Measurements from ENCODE around the gene CRLF3.
A peak's percentile ranks its signal among the peaks of the same experiment; 100 is the strongest.

CRLF3 gene, protein sequence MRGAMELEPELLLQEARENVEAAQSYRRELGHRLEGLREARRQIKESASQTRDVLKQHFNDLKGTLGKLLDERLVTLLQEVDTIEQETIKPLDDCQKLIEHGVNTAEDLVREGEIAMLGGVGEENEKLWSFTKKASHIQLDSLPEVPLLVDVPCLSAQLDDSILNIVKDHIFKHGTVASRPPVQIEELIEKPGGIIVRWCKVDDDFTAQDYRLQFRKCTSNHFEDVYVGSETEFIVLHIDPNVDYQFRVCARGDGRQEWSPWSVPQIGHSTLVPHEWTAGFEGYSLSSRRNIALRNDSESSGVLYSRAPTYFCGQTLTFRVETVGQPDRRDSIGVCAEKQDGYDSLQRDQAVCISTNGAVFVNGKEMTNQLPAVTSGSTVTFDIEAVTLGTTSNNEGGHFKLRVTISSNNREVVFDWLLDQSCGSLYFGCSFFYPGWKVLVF

DNA sequence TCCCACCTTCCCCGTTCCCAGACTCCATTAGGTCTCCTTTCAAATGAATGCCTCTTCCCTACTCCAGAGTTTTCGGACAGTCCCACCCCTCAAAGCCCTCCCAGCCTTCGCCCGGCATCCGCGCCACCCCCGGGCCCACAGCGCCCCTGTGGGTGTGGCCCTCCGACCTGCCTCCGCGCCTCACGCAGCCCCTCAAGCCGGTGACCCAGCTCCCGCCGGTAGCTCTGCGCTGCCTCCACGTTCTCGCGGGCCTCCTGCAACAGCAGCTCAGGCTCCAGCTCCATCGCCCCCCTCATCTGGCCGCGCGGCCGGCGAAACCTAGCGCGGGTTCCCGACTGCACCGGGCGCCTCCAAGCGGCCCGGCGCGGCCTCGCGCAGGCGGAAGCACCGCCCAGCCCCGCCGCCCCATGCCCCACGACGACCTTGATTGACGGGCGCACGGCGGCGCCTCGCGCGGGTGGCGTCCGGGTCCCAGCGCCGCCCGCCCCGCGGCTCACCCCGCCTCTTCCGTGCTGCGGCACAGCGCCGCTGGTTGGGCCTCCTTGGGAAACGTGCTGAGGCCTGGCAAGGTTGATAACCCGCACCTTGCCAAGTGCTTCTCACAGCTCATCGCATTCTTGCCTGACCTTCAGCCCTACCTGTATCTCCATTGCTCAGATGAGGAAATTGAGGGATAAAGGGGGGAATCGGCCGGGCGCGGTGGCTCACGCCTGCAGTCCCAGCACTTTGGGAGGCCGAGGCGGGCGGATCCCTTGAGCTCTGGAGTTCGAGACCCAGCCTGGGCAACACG is at the start of gene CRLF3:
CRLF3 (minus strand) TSS at position 337 of the 790 bp plus-strand sequence; CDS start at position 296, 41 bp downstream.
- FAIRE-seq, result no peak
- TF ChIP-seq, protein P1, sequence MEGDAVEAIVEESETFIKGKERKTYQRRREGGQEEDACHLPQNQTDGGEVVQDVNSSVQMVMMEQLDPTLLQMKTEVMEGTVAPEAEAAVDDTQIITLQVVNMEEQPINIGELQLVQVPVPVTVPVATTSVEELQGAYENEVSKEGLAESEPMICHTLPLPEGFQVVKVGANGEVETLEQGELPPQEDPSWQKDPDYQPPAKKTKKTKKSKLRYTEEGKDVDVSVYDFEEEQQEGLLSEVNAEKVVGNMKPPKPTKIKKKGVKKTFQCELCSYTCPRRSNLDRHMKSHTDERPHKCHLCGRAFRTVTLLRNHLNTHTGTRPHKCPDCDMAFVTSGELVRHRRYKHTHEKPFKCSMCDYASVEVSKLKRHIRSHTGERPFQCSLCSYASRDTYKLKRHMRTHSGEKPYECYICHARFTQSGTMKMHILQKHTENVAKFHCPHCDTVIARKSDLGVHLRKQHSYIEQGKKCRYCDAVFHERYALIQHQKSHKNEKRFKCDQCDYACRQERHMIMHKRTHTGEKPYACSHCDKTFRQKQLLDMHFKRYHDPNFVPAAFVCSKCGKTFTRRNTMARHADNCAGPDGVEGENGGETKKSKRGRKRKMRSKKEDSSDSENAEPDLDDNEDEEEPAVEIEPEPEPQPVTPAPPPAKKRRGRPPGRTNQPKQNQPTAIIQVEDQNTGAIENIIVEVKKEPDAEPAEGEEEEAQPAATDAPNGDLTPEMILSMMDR (IDR thresholded peaks at IDR 0.05; ENCODE audit: insufficient read depth, missing control alignments), result peak; percentile 28
- DNase-seq (ENCODE audit: insufficient read length, low spot score), result peak; percentile 91

DNA sequence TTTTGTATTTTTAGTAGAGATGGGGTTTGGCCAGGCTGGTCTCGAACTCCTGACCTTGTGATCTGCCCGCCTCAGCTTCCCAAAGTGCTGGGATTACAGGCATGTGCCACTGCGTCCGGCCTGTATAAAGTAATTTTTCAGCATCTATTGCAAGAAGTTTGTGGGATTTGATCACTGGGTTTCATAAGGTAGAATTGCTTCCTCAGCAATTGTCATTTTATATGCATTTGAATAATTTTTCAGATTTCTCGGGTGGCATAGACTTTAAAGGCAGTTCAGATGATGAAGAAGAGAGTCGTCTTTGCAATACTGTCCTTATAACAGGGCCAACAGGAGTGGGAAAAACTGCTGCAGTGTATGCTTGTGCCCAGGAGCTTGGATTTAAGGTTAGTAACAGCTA is 44.5 kb upstream of the CRLF3 start:
- FAIRE-seq (no peak), DNase-seq (ENCODE audit: insufficient read length, low spot score) (no peak)
- TF ChIP-seq, protein P1 (IDR thresholded peaks at IDR 0.05; ENCODE audit: insufficient read depth, missing control alignments), result no peak

DNA sequence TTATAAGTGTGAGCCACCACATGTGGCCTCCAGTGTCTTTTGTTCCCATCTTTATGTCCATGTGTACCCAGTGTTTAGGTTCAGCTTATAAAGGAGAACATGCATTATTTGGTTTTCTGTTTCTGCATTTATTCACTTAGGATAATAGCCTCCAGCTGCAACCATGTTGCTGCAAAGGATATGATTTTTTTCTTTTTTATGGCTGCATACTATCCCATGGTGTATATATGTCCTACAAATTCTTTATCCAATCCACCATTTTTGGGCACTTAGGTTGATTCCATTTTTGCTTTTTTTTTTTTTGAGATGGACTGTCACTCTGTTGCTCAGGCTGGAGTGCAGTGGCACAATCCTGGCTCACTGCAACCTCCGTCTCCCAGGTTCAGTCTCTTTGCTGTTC is 40.1 kb upstream of the CRLF3 start:
- TF ChIP-seq, protein P1 (IDR thresholded peaks at IDR 0.05; ENCODE audit: insufficient read depth, missing control alignments), result no peak
- DNase-seq (ENCODE audit: insufficient read length, low spot score), result no peak
- no peak for FAIRE-seq

DNA sequence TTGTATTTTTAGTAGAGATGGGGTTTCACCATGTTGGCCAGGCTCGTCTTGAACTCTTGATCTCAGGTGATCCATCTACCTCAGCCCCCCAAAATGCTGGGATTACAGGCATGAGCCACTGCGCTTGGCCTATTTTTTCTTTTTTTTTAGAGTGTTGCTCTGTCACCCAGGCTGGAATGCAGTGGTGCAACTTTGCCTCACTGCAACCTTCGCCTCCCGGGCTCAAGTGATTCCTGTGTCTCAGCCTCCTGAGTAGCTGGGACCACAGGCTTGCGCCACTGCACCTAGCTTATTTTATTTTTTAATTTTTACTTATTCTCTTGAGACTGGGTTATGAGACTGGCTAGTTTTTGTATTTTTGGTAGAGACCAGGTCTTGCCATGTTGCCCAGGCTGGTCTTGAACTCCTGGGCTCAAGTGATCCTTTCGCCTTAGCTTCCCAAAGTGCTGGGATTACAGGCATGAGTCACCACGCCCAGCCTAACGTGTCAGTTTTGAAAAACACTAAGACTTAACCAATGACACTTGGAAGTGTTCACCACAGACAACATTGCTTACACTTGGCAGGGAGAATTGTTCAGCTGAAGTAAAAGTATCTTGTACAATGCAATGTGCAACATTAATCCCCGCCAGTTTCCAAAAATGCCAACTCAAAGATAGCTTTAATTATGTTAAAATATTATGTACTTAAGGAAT is 34.2 kb upstream of the CRLF3 start:
- TF ChIP-seq, protein P1 (IDR thresholded peaks at IDR 0.05; ENCODE audit: insufficient read depth, missing control alignments), result no peak
- no peak for DNase-seq (ENCODE audit: insufficient read length, low spot score)
- FAIRE-seq, result no peak

DNA sequence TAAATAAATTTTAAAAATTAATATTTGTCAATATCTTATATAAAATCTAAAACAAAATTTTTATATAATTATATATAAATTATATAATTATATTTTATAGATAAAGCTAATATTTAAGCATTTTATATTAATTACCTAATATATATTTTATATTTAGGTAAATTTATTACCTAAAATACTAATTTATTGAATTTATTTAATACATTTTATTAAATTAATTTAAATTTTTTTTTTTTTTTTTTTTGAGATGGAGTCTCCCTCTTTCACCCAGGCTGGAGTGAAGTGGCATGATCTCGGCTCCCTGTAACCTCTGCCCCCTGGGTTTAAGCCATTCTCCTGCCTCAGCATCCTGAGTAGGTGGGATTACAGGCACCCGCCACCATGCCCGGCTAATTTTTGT is 29.7 kb upstream of the CRLF3 start:
- FAIRE-seq (no peak), DNase-seq (ENCODE audit: insufficient read length, low spot score) (no peak)
- TF ChIP-seq, protein P1 (IDR thresholded peaks at IDR 0.05; ENCODE audit: insufficient read depth, missing control alignments), result no peak

DNA sequence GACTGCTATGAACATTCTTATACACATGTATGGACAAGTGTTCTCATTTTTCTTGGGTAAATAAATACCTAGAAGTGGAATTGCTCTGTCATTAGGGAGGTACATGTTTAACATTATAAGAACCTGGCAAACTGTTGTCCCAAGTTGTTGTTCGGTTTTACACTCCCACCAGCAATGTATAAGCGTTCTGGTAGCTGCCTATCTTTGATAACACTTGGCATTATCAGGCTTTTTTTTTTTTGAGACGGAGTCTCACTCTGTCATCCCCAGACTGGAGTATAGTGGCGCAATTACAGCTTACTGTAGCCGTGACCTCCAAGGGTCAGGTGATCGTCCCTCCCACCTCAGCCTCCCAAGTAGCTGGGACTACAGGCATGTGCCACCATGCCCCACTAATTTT is 23.5 kb upstream of the CRLF3 start:
- no peak for DNase-seq (ENCODE audit: insufficient read length, low spot score)
- TF ChIP-seq, protein P1 (IDR thresholded peaks at IDR 0.05; ENCODE audit: insufficient read depth, missing control alignments), result no peak
- no peak for FAIRE-seq

All from D721Med (cell line).